H1 (cell line): ENCODE results near the gene DKC1. TPM values are rescaled to one million over a fixed set of nuclear protein-coding genes. Genes with fewer than 3 reads are reported as not detected.

Experiments used
- ATF3 ChIP-seq: IDR thresholded peaks from 2 replicates; pipeline ENCODE4 v1.6.1; 2011; ENCODE audit warnings: low read depth, mild to moderate bottlenecking, low read length; ENCODE audit not compliant: insufficient read depth
- BACH1 ChIP-seq: IDR thresholded peaks from 2 replicates; pipeline ENCODE4 v1.6.1; 2012; ENCODE audit warnings: low read length, improper control_type of control experiment
- CBX5 ChIP-seq: fragments of 300-800, 300-1000 bp; sonication (generic); IDR thresholded peaks from 2 replicates; pipeline ENCODE4 v1.7.1; 2016; ENCODE audit warnings: antibody characterized with exemption, low read length, low read depth
- CHD7 ChIP-seq: fragments of 300-600 bp; sonication (generic); IDR thresholded peaks from 2 replicates; pipeline ENCODE4 v1.7.1; 2012; ENCODE audit warnings: low read length, moderate library complexity, mild to moderate bottlenecking, inconsistent platforms; ENCODE audit not compliant: insufficient replicate concordance
- CREB1 ChIP-seq: IDR thresholded peaks from 2 replicates; pipeline ENCODE4 v1.6.1; 2012; ENCODE audit warnings: inconsistent platforms
- CTBP2 ChIP-seq: IDR thresholded peaks from 2 replicates; pipeline ENCODE4 v1.7.0; 2011; ENCODE audit warnings: borderline replicate concordance, mild to moderate bottlenecking, moderate library complexity, mixed read lengths, low read length; ENCODE audit not compliant: insufficient read depth, insufficient read length
- KDM1A ChIP-seq: fragments of 200-600, 300-600 bp; sonication (generic); IDR thresholded peaks from 2 replicates; pipeline ENCODE4 v1.7.1; 2016; ENCODE audit warnings: mild to moderate bottlenecking, low read length, borderline replicate concordance
- POLR2A ChIP-seq, 2 experiments: IDR thresholded peaks; 1 replicate in 1 of 2; 2 replicates in 1 of 2; pipeline ENCODE4 v1.6.1; 2011; ENCODE audit warnings: low read depth in 2 of 2, low read length in 2 of 2, mild to moderate bottlenecking in 2 of 2; ENCODE audit errors: control extremely low read depth in 1 of 2
- SIRT6 ChIP-seq: IDR thresholded peaks from one replicate; pipeline ENCODE4 v1.7.1; 2012; ENCODE audit warnings: low read length, inconsistent platforms
- polyA plus RNA-seq, 7 experiments: library from polyadenylated mRNA; depleted of rRNA in 3 of 7; stranded (reverse) in 5 of 7; unstranded in 2 of 7; fragments of >200 nt in 5 of 7; fragments of 200-250 nt in 2 of 7; gene quantifications; 1 replicate in 5 of 7; 2 replicates in 1 of 7; 4 replicates in 1 of 7; pipeline versions ENCODE4 v1.2.1 to v1.2.3, GENCODE V29; 2011 to 2013; ENCODE audit warnings: missing spikeins in 2 of 7, mixed read lengths in 2 of 7
- total RNA-seq: library from RNA; stranded (reverse); fragmentation: NEBNext Ultra II Directional; extraction: Animal tissue kit (Norgen Biotek cat#: 25700); gene quantifications from 2 replicates; pipeline ENCODE4 v1.2.1, GENCODE V29; 2021

DKC1 gene
- total and polyA plus RNA-seq, 2 of the 8 experiments (the other 6 are each of a cell fraction or from before 2014, with no cell fraction given) = 65.6 to 143 TPM

- TF ChIP-seq CHD7 (no peak), KDM1A (no peak), ATF3 (no peak), POLR2A (IDR thresholded peaks at IDR 0.05; ENCODE audit: control extremely low read depth in 1 of 2, low read depth in 2 of 2, low read length in 2 of 2) (no peak), BACH1 (no peak), CTBP2 (no peak), CREB1 (no peak), SIRT6 (no peak), CBX5 (no peak)
These were observed 11.4 kb upstream of the DKC1 start (continued) for GRCh38 chrX:154751203-154751668.
